GM18951 (cell line): Measurements from ENCODE around the gene HM13.

Experiments used
- POLR2A ChIP-seq: IDR thresholded peaks from 4 replicates; pipeline ENCODE4 v1.6.1; 2011; ENCODE audit warnings: mild to moderate bottlenecking; ENCODE audit not compliant: insufficient read length, insufficient read depth; ENCODE audit errors: extremely low read depth
- in situ Hi-C: fragments of 300-500 bp; cut with MboI; formaldehyde crosslinking; loops from one replicate; pipeline ENCODE4 v1.12.0; 2022; ENCODE audit warnings: low sequenced_read_pairs, mixed read lengths, inconsistent platforms; ENCODE audit not compliant: unreplicated experiment

Gene HM13

GRCh38 chr20:31559704-31560093, 45.5 kb downstream of the HM13 start:
- in situ Hi-C loops: loop anchor here (5.0 to 10.0 kb wide), 2 partner anchors 53 to 165 kb away; partner anchors contain the start of gene BCL2L1
- no peak for TF ChIP-seq POLR2A

- no peak for TF ChIP-seq POLR2A
- in situ Hi-C loops: loop anchor here (5.0 kb wide), 1 partner anchor 52 kb away; no protein-coding TSS in a partner anchor
Measured at GRCh38 chr20:31560094-31560745, 46.0 kb downstream of the HM13 start.

GRCh38 chr20:31560746-31561598, 46.7 kb downstream of the HM13 start:
- in situ Hi-C loops: loop anchor here (5.0 kb wide), 1 partner anchor 51 kb away; no protein-coding TSS in a partner anchor
- TF ChIP-seq POLR2A: no peak

- in situ Hi-C loops: loop anchor here (5.0 kb wide), 1 partner anchor 50 kb away; no protein-coding TSS in a partner anchor
- no peak for TF ChIP-seq POLR2A
Measured at GRCh38 chr20:31562241-31562640, 48.0 kb downstream of the HM13 start.

DNA sequence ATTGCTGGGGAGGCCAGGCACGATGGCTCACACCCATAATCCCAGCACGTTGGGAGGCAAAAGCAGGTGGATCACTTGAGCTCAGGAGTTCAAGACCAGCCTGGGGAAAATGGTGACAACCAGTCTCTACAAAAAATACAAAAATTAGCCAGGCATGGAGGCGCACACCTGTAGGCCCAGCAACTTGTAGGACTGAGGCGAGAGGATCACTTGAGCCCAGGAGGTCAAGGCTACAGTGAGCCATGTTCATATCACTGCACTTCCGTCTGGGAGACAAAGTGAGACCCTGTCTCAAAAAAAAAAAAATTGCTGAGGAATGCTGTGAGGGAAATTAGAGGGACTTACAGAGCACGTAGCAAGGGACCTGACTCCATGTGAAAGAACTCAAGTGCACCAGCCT, 50.0 kb downstream of the HM13 start:
- in situ Hi-C loops: loop anchor here (5.0 kb wide), 1 partner anchor 48 kb away; no protein-coding TSS in a partner anchor
- no peak for TF ChIP-seq POLR2A

- no peak for TF ChIP-seq POLR2A
- in situ Hi-C loops: no loop called here
Measured at GRCh38 chr20:31565699-31566318, 51.6 kb downstream of the HM13 start.

DNA sequence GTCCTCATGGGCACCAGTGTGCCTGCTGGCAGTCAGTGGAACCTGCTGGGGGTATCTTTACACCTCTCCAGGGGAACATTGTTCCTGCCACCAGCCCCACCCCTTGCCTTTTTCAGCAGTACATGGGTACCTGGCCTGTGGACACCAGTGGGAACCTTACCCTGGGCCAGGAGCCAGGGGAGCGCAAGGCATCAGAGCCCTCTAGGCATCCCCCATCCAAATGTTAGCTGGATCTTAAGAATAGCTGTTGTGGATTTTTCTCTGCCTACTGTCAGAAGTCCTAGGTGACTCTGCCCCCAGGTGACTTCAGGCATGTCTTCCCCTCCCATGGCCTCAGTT, 52.0 kb downstream of the HM13 start:
- in situ Hi-C loops: no loop called here

DNA sequence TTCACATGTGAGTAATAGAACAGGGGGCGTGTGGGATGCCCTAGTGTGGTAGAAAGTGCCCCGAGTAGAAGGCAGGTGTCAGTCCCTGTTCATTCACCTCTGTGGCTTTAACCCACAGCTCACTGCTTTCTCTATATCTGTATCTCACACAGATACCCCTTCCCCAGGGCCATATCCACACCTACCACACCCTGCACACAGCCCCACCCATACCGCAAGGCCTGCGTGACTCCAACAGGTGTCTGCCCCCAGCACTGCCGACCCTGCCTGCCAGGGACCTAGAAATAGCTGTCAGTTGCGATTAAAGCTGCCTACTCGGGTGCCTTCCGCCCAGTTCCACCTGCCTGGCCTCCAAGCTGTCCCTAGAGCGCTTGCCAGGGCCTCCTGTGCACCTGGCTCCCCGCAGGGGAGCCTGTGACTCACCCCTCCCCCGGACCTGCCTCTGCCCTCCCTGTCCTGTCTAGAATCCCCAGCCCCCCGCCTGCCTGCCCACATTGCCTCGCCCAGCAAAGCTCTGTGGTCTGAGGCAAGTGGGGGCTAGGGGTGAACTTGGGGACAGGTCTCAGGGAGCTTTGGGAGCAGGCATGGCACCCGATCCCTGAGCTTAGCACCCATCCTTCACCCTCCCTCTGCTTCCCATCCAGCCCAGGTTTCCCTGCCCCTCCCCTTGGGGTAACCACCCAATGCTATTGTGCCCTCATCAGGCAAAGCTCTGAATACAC, 52.6 kb downstream of the HM13 start:
- no peak for TF ChIP-seq POLR2A
- in situ Hi-C loops: no loop called here

More for the DNA sequence above, 52.0 kb downstream of the HM13 start:
- no peak for TF ChIP-seq POLR2A

DNA sequence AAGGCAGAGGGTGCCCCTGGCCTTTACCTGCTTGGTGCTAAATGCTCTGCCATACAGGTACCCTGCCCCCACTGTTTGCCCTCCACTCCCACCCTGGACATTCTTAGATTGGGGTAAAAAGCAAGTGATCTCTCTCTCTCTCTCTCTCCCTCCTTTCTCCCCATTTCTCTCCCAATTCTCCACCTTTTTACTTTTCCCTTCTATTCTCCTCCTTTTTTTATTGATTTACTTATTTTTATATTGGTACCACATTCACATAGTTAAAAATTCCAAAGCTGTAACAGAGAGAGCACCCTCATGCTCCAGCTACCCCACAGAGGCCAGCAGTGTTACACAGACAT, 53.1 kb downstream of the HM13 start:
- in situ Hi-C loops: no loop called here

GRCh38 chr20:31568041-31568731, 53.9 kb downstream of the HM13 start:
- in situ Hi-C loops: no loop called here
- no peak for TF ChIP-seq POLR2A

More for the DNA sequence above, 53.1 kb downstream of the HM13 start:
- no peak for TF ChIP-seq POLR2A

DNA sequence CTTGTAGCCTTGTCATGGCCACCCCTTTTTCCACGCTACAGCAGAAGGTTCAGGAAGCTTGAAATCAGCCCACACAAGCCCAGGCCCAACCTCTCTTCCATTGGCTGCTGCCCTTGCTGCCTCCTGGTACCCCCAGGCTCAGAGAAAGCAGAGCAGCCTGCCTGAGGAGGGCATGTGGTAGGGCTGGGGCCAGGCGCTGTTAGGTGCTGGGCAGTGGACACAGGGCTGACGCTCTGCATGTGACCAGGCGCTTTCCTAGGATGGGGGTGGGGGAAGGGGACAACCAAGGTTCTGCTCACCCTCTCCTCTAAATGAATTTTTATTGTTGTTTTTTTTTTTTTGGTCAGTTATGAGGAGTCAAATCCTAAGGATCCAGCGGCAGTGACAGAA, 54.5 kb downstream of the HM13 start:
- in situ Hi-C loops: no loop called here
- no peak for TF ChIP-seq POLR2A
